ENCODE measurements around the gene CCDC71L.

CCDC71L gene

GRCh38 chr7:106620676-106621075, 40.3 kb downstream of the CCDC71L start:
- Histone ChIP-seq H4K20me1 (ENCODE audit: insufficient read depth) (no peaks in the 10 kb centered on the region), H3K4me1 (ENCODE audit: low read depth, poor library complexity, severe bottlenecking) (no peaks in the 10 kb centered on the region), H3K4me2 (no peak overlapping the region), H3K27me3 (ENCODE audit: insufficient read depth, low read depth) (no peaks in the 10 kb centered on the region), H3K79me2 (ENCODE audit: insufficient read depth, low read depth) (no peaks in the 10 kb centered on the region), H2AFZ (ENCODE audit: low read depth) (no peak overlapping the region), H3K27ac (no peak overlapping the region), H3K4me3 (IDR thresholded peaks at IDR 0.05; ENCODE audit: insufficient read depth, low read depth, low read length) (no peak overlapping the region), H3K9ac (no peak overlapping the region), H3K36me3 (ENCODE audit: insufficient read depth) (no peaks in the 10 kb centered on the region)
- no peak for TF ChIP-seq CTCF (conservative IDR thresholded peaks at IDR 0.05; ENCODE audit: low read depth, low read length)

GRCh38 chr7:106620034-106620433, 40.9 kb downstream of the CCDC71L start:
- Histone ChIP-seq H3K4me2 (no peak overlapping the region), H3K9ac (no peak overlapping the region), H3K79me2 (ENCODE audit: insufficient read depth, low read depth) (no peaks in the 10 kb centered on the region), H2AFZ (ENCODE audit: low read depth) (no peak overlapping the region), H3K27me3 (ENCODE audit: insufficient read depth, low read depth) (no peaks in the 10 kb centered on the region), H4K20me1 (ENCODE audit: insufficient read depth) (no peaks in the 10 kb centered on the region), H3K36me3 (ENCODE audit: insufficient read depth) (no peaks in the 10 kb centered on the region), H3K4me1 (ENCODE audit: low read depth, poor library complexity, severe bottlenecking) (no peaks in the 10 kb centered on the region), H3K4me3 (IDR thresholded peaks at IDR 0.05; ENCODE audit: insufficient read depth, low read depth, low read length) (no peak overlapping the region), H3K27ac (no peak overlapping the region)
- TF ChIP-seq CTCF (conservative IDR thresholded peaks at IDR 0.05; ENCODE audit: low read depth, low read length), result no peak

GRCh38 chr7:106619213-106619612, 41.7 kb downstream of the CCDC71L start:
- H3K27me3 ChIP-seq (ENCODE audit: insufficient read depth, low read depth), result no peaks in the 10 kb centered on the region
- no peaks in the 10 kb centered on the region for H3K4me1 ChIP-seq (ENCODE audit: low read depth, poor library complexity, severe bottlenecking)
- H3K4me3 ChIP-seq (IDR thresholded peaks at IDR 0.05; ENCODE audit: insufficient read depth, low read depth, low read length), result no peak overlapping the region
- H4K20me1 ChIP-seq (ENCODE audit: insufficient read depth), result no peaks in the 10 kb centered on the region
- H3K4me2 ChIP-seq, result no peak overlapping the region
- H3K36me3 ChIP-seq (ENCODE audit: insufficient read depth), result no peaks in the 10 kb centered on the region
- no peak overlapping the region for H3K27ac ChIP-seq
- H3K9ac ChIP-seq, result no peak overlapping the region
- no peak for TF ChIP-seq CTCF (conservative IDR thresholded peaks at IDR 0.05; ENCODE audit: low read depth, low read length)
- no peak overlapping the region for H2AFZ ChIP-seq (ENCODE audit: low read depth)
- H3K79me2 ChIP-seq (ENCODE audit: insufficient read depth, low read depth), result no peaks in the 10 kb centered on the region

GRCh38 chr7:106618480-106618879, 42.5 kb downstream of the CCDC71L start:
- no peaks in the 10 kb centered on the region for H3K27me3 ChIP-seq (ENCODE audit: insufficient read depth, low read depth)
- H2AFZ ChIP-seq (ENCODE audit: low read depth), result no peak overlapping the region
- H3K36me3 ChIP-seq (ENCODE audit: insufficient read depth), result no peaks in the 10 kb centered on the region
- no peak overlapping the region for H3K4me3 ChIP-seq (IDR thresholded peaks at IDR 0.05; ENCODE audit: insufficient read depth, low read depth, low read length)
- no peak for TF ChIP-seq CTCF (conservative IDR thresholded peaks at IDR 0.05; ENCODE audit: low read depth, low read length)
- no peaks in the 10 kb centered on the region for H4K20me1 ChIP-seq (ENCODE audit: insufficient read depth)
- H3K79me2 ChIP-seq (ENCODE audit: insufficient read depth, low read depth), result no peaks in the 10 kb centered on the region
- no peak overlapping the region for H3K4me2 ChIP-seq
- H3K9ac ChIP-seq, result no peak overlapping the region
- no peaks in the 10 kb centered on the region for H3K4me1 ChIP-seq (ENCODE audit: low read depth, poor library complexity, severe bottlenecking)
- H3K27ac ChIP-seq, result no peak overlapping the region
